HFFc6 (cell line): ENCODE results near the gene CDS2. TPM values are rescaled to one million over a fixed set of nuclear protein-coding genes. Genes with fewer than 3 reads are reported as not detected.

Experiments
- DNase-seq: peaks from one replicate; pipeline ENCODE4 v3.0.0-alpha.2; 2018
- H3K27ac Mint-ChIP-seq: 2 replicates; pipeline ENCODE4 v1.8.0; 2020; ENCODE audit warnings: mild to moderate bottlenecking, mixed read lengths
- H3K27me3 Mint-ChIP-seq: 2 replicates; pipeline ENCODE4 v1.8.0; 2021; ENCODE audit warnings: mild to moderate bottlenecking, moderate library complexity, mixed read lengths; ENCODE audit not compliant: insufficient read depth
- H3K36me3 Mint-ChIP-seq: 2 replicates; pipeline ENCODE4 v1.8.0; 2021; ENCODE audit warnings: low read depth, mixed read lengths
- H3K4me1 Mint-ChIP-seq: 2 replicates; pipeline ENCODE4 v1.8.0; 2020; ENCODE audit warnings: low read depth, mixed read lengths
- H3K4me3 Mint-ChIP-seq: 2 replicates; pipeline ENCODE4 v1.8.0; 2020; ENCODE audit warnings: mild to moderate bottlenecking, moderate library complexity, mixed read lengths
- H3K9me3 Mint-ChIP-seq: 2 replicates; pipeline ENCODE4 v1.8.0; 2020; ENCODE audit warnings: mild to moderate bottlenecking, mixed read lengths
- total RNA-seq, 6 experiments: library from RNA; stranded (reverse); fragmentation: NEBNext Ultra II Directional; extraction: Animal tissue kit (Norgen Biotek cat#: 25700); gene quantifications; 2 replicates in 1 of 6; 3 replicates in 5 of 6; pipeline ENCODE4 v1.2.3, GENCODE V29; 2021
- TF ChIP-seq, protein P1 (sequence below): fragments of 200-600 bp; sonication (generic); IDR thresholded peaks from 2 replicates; pipeline ENCODE4 v1.5.0; 2021; ENCODE audit warnings: antibody characterized with exemption, mild to moderate bottlenecking

CDS2 gene
- total RNA-seq, 6 experiments from 2014 or later: 36.6 to 42.5 (median 39.2) TPM

GRCh38 chr20:5195655-5196054 lies 68.8 kb downstream of the CDS2 start:
- H3K36me3 Mint-ChIP-seq: no peaks in the 10 kb centered on the region
- H3K27me3 Mint-ChIP-seq: no peaks in the 10 kb centered on the region; the same call in none of the 2 replicates
- no peak overlapping the region for H3K4me3 Mint-ChIP-seq
- H3K27ac Mint-ChIP-seq: peak overlapping the region; percentile 59; the same call in 1 of the 2 replicates
- H3K9me3 Mint-ChIP-seq: no peaks in the 10 kb centered on the region
- DNase-seq: peak; percentile 81
- H3K4me1 Mint-ChIP-seq: peaks cover 20% of the 10 kb centered on the region
- TF ChIP-seq, protein P1, sequence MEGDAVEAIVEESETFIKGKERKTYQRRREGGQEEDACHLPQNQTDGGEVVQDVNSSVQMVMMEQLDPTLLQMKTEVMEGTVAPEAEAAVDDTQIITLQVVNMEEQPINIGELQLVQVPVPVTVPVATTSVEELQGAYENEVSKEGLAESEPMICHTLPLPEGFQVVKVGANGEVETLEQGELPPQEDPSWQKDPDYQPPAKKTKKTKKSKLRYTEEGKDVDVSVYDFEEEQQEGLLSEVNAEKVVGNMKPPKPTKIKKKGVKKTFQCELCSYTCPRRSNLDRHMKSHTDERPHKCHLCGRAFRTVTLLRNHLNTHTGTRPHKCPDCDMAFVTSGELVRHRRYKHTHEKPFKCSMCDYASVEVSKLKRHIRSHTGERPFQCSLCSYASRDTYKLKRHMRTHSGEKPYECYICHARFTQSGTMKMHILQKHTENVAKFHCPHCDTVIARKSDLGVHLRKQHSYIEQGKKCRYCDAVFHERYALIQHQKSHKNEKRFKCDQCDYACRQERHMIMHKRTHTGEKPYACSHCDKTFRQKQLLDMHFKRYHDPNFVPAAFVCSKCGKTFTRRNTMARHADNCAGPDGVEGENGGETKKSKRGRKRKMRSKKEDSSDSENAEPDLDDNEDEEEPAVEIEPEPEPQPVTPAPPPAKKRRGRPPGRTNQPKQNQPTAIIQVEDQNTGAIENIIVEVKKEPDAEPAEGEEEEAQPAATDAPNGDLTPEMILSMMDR: no peak

GRCh38 chr20:5196149-5196548 lies 69.3 kb downstream of the CDS2 start:
- Mint-ChIP-seq H3K4me3 (no peak overlapping the region), H3K4me1 (peaks cover 20% of the 10 kb centered on the region), H3K27me3 (no peaks in the 10 kb centered on the region; the same call in none of the 2 replicates), H3K27ac (peak overlapping the region; percentile 59; the same call in 1 of the 2 replicates), H3K36me3 (no peaks in the 10 kb centered on the region), H3K9me3 (no peaks in the 10 kb centered on the region)
- TF ChIP-seq, protein P1: no peak
- DNase-seq: no peak

DNA sequence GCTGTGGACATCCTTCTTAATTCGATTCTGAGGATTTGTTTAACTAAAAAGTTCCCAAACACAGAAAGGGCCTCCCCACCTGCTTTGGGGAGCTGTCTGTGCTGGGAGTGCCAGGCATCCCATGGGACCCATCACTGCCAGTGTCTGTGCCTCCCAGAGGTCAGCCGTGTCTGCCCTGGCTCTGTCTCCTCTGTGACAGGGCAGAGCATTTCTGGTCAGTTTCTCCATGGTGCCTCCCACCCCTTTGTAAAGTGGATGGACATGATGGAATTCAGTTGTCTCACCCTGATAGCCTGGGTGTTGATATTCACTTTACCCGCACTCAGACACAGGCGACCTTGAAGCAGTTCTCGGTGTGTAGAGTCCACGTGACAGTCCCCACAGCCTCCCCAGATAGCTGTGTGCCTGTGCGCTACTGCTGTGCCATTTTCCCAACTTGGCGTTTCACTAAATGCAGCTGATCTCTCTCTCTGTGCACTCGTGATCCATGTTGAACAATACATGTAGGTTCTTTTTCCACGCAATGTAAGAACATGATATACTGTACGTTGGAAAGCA lies 70.5 kb downstream of the CDS2 start:
- no peaks in the 10 kb centered on the region for H3K9me3 Mint-ChIP-seq
- H3K27me3 Mint-ChIP-seq: no peaks in the 10 kb centered on the region; the same call in none of the 2 replicates
- H3K4me1 Mint-ChIP-seq: peaks cover 20% of the 10 kb centered on the region
- no peak for DNase-seq
- H3K27ac Mint-ChIP-seq: no peak overlapping the region
- H3K4me3 Mint-ChIP-seq: no peak overlapping the region
- no peaks in the 10 kb centered on the region for H3K36me3 Mint-ChIP-seq
- TF ChIP-seq, protein P1: no peak

DNA sequence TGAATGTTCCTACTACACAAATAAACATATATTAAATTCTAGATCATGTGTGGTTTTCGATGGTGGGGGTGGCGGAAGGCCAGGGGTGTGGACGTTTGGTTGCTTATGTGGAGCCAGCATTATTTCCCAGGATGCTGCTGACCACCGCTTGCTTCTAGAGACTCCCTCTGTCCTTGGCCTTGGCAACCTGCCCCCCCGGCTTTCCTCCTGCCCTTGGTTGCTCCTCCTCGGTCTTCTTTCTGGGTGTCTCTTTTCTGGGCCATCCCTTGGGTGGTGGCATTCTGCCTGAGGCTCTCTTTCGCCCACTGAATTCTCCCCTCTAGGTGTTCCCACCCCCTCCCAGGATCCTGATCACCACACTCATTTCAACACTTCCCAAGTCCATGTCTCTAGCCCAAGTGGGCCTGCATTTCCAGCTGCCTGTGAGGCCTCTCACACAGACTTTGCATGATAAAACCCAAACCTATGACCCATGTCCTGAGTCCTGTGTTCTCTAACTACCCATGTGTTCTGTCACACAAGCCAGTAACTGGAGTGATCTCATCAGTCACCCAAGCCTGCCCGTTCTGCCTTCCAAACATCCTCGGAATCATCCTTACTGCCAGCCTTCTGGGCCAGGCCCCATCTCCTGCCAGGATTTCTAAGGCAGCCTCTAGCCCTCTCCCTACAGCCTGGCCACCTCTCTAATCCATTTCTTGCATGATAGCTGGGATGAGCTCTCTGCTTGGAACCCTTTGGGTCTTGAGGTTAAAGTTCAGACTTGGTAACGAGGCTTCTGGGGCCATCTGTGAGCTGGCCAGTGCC lies 71.2 kb downstream of the CDS2 start:
- no peak overlapping the region for H3K4me3 Mint-ChIP-seq
- H3K9me3 Mint-ChIP-seq: no peaks in the 10 kb centered on the region
- TF ChIP-seq, protein P1: no peak
- peaks cover 20% of the 10 kb centered on the region for H3K4me1 Mint-ChIP-seq
- no peak overlapping the region for H3K27ac Mint-ChIP-seq
- H3K27me3 Mint-ChIP-seq: no peaks in the 10 kb centered on the region; the same call in none of the 2 replicates
- H3K36me3 Mint-ChIP-seq: no peaks in the 10 kb centered on the region
- no peak for DNase-seq

DNA sequence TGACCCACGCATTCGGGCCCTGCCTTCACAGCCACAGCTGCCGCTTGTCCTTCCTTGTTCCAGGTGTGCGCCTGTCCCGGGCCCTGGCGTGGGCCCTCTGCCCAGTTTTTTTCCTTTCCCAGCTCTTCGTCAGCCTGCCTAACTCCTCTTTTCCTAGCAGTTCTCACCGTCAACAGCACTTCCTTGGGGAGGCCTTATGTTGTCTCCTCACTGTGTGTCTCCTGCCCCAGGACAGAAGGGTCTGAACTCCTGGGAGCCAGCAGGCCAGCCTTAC lies 71.8 kb downstream of the CDS2 start:
- Mint-ChIP-seq H3K27me3 (no peaks in the 10 kb centered on the region; the same call in none of the 2 replicates), H3K4me1 (peaks cover 20% of the 10 kb centered on the region), H3K36me3 (no peaks in the 10 kb centered on the region), H3K4me3 (no peak overlapping the region), H3K27ac (no peak overlapping the region), H3K9me3 (no peaks in the 10 kb centered on the region)
- DNase-seq: no peak
- TF ChIP-seq, protein P1: no peak
